CD14-positive monocyte (primary cell): ENCODE measurements around the gene ARHGEF25. TPM values are rescaled to one million over a fixed set of nuclear protein-coding genes. Genes with fewer than 3 reads are reported as not detected.

ENCODE experiments used
- DNase-seq, 3 donors: peaks; one replicate each; pipeline ENCODE4 v3.0.0-alpha.2; 2011 to 2022
- H2AFZ ChIP-seq: 2 replicates; pipeline ENCODE4 v1.6.0; 2012; ENCODE audit warnings: mild to moderate bottlenecking, low read depth, low read length, inconsistent platforms; ENCODE audit not compliant: insufficient read depth, poor library complexity, severe bottlenecking
- H3K27ac ChIP-seq, 2 donors: 1 replicate in 1 of 2; 2 replicates in 1 of 2; pipeline ENCODE4 v1.5.1; 2012 to 2013; ENCODE audit warnings: low read length in 2 of 2, control low read depth in 1 of 2, inconsistent platforms in 1 of 2, low read depth in 1 of 2, mild to moderate bottlenecking in 1 of 2
- H3K27me3 ChIP-seq, 2 donors: one replicate each; pipeline versions ENCODE4 v1.6.0 to v1.6.1; 2011 to 2013; ENCODE audit warnings: low read length in 2 of 2; ENCODE audit not compliant: control insufficient read depth in 2 of 2, insufficient read depth in 2 of 2
- H3K36me3 ChIP-seq, 2 donors: replicated peaks in 1 of 2; 1 replicate in 1 of 2; 2 replicates in 1 of 2; pipeline versions ENCODE4 v1.5.1 to v1.6.1; 2012 to 2013; ENCODE audit warnings: low read length in 2 of 2, control low read depth in 1 of 2, inconsistent platforms in 1 of 2, mild to moderate bottlenecking in 1 of 2; ENCODE audit not compliant: insufficient read depth in 2 of 2, control insufficient read depth in 1 of 2
- H3K4me1 ChIP-seq, 2 donors: 1 replicate in 1 of 2; 2 replicates in 1 of 2; pipeline versions ENCODE4 v1.5.1 to v1.6.1; 2012 to 2013; ENCODE audit warnings: low read length in 2 of 2, control low read depth in 1 of 2, inconsistent platforms in 1 of 2, mild to moderate bottlenecking in 1 of 2, moderate library complexity in 1 of 2; ENCODE audit not compliant: insufficient read depth in 2 of 2, control insufficient read depth in 1 of 2
- H3K4me2 ChIP-seq: replicated peaks from 2 replicates; pipeline ENCODE3; 2012; ENCODE audit warnings: low read length, moderate library complexity, mild to moderate bottlenecking; ENCODE audit not compliant: poor library complexity, severe bottlenecking; ENCODE audit errors: extremely low read depth
- H3K4me3 ChIP-seq, 3 experiments: fragments of 200-600 bp in 1 of 3; sonication (generic) in 1 of 3; replicated peaks in 1 of 3; 1 replicate in 2 of 3; 2 replicates in 1 of 3; pipeline ENCODE4 v1.5.1; 2011 to 2013; ENCODE audit warnings: low read length in 3 of 3, mild to moderate bottlenecking in 3 of 3, control low read depth in 2 of 3, low read depth in 2 of 3, inconsistent platforms in 1 of 3, moderate library complexity in 1 of 3
- H3K79me2 ChIP-seq: 2 replicates; pipeline ENCODE4 v1.6.0; 2012; ENCODE audit warnings: mild to moderate bottlenecking, control low read depth, inconsistent platforms, low read length, moderate library complexity; ENCODE audit not compliant: insufficient read depth
- H3K9ac ChIP-seq: 2 replicates; pipeline ENCODE4 v1.6.0; 2017; ENCODE audit warnings: low read length, mild to moderate bottlenecking; ENCODE audit not compliant: insufficient read depth, poor library complexity, severe bottlenecking
- H3K9me3 ChIP-seq, 2 donors: replicated peaks in 1 of 2; 1 replicate in 1 of 2; 2 replicates in 1 of 2; pipeline versions ENCODE4 v1.5.1 to v1.6.1; 2012 to 2013; ENCODE audit warnings: low read length in 2 of 2, control low read depth in 1 of 2; ENCODE audit not compliant: control insufficient read depth in 1 of 2, insufficient read depth in 1 of 2
- H4K20me1 ChIP-seq: 2 replicates; pipeline ENCODE4 v1.6.0; 2012; ENCODE audit warnings: mild to moderate bottlenecking, low read length, control low read depth, moderate library complexity; ENCODE audit not compliant: insufficient read depth
- H3K27ac Mint-ChIP-seq, 7 donors: one replicate each; pipeline ENCODE4 v1.8.0; 2020; ENCODE audit warnings: mild to moderate bottlenecking in 7 of 7, mixed read lengths in 7 of 7, moderate library complexity in 6 of 7, inconsistent platforms in 2 of 7
- H3K27me3 Mint-ChIP-seq, 3 donors: one replicate each; pipeline ENCODE4 v1.8.0; 2021 to 2022; ENCODE audit warnings: low read depth in 3 of 3, mild to moderate bottlenecking in 3 of 3, mixed read lengths in 3 of 3, moderate library complexity in 3 of 3, inconsistent platforms in 1 of 3
- H3K36me3 Mint-ChIP-seq, 2 donors: one replicate each; pipeline ENCODE4 v1.8.0; 2020; ENCODE audit warnings: mixed read lengths in 2 of 2, inconsistent platforms in 1 of 2, mild to moderate bottlenecking in 1 of 2
- H3K4me1 Mint-ChIP-seq: one replicate; pipeline ENCODE4 v1.8.0; 2020; ENCODE audit warnings: mild to moderate bottlenecking, mixed read lengths
- H3K4me3 Mint-ChIP-seq, 2 donors: one replicate each; pipeline ENCODE4 v1.8.0; 2020; ENCODE audit warnings: mild to moderate bottlenecking in 2 of 2, mixed read lengths in 2 of 2, moderate library complexity in 1 of 2
- H3K9me3 Mint-ChIP-seq, 7 donors: one replicate each; pipeline ENCODE4 v1.8.0; 2020 to 2022; ENCODE audit warnings: mixed read lengths in 7 of 7, mild to moderate bottlenecking in 6 of 7, moderate library complexity in 6 of 7, inconsistent platforms in 2 of 7
- CTCF ChIP-seq: fragments of 200-600 bp; IDR thresholded peaks from one replicate; pipeline ENCODE4 v1.8.0; 2022; ENCODE audit warnings: antibody characterized with exemption, mild to moderate bottlenecking
- WGBS: methylation state at CpG from one replicate; pipeline ENCODE4 v1.1.5; 2013; ENCODE audit warnings: missing lambda C conversion rate; ENCODE audit not compliant: insufficient coverage; 5-methylcytosine and 5-hydroxymethylcytosine counted together
- intact Hi-C, 2 donors: fragments of 100-400 bp; cut with micrococcal nuclease; formaldehyde crosslinking; loops; one replicate each; pipeline versions ENCODE4 v1.15.0 to v1.15.1; 2023
- polyA plus RNA-seq, 3 donors: library from polyadenylated mRNA; depleted of rRNA in 1 of 3; unstranded in 2 of 3; stranded (reverse) in 1 of 3; fragments of 300-500 nt in 2 of 3; fragments of >200 nt in 1 of 3; fragmentation: Illumina TruSeq in 2 of 3; gene quantifications; 1 replicate in 2 of 3; 2 replicates in 1 of 3; pipeline ENCODE4 v1.2.3, GENCODE V29; 2012 to 2021

ARHGEF25 gene
- polyA plus RNA-seq, 3 donors, result not detected

- Mint-ChIP-seq H3K27ac (peak overlapping the region in 4 of 7 donors; percentile 45 to 74 (median 51)), H3K4me1 (peaks cover 25% of the 10 kb centered on the region), H3K4me3 (peak overlapping the region; percentile 90 to 95), H3K27me3 (peaks cover 2 to 9% (median 7%) of the 10 kb centered on the region in 3 donors), H3K36me3 (peaks cover 13 to 14% of the 10 kb centered on the region in 2 donors), H3K9me3 (no peaks in the 10 kb centered on the region)
- Histone ChIP-seq H3K79me2 (peaks cover 4% of the 10 kb centered on the region), H3K27ac (peak overlapping the region in 1 of 2 donors; percentile 73), H4K20me1 (no peaks in the 10 kb centered on the region), H3K4me3 (peak overlapping the region; percentile 81 to 95 (median 89)), H3K4me2 (peak overlapping the region; percentile 90), H3K9ac (peak overlapping the region; percentile 72), H3K27me3 (peaks cover 5 to 11% of the 10 kb centered on the region in 2 donors), H3K4me1 (peaks cover 16 to 21% of the 10 kb centered on the region in 2 donors), H3K36me3 (peaks cover 5 to 16% of the 10 kb centered on the region in 2 donors), H3K9me3 (no peaks in the 10 kb centered on the region), H2AFZ (peak overlapping the region; percentile 98)
- DNase-seq, result no peak
- no CpG with 5 or more reads among the region's 2 CpGs for WGBS
- no peak for TF ChIP-seq CTCF
- intact Hi-C loops, result no loop called here
Observed at GRCh38 chr12:57590479-57590863, 20.8 kb upstream of the ARHGEF25 start.

- 1% methylated on average over 68 of the region's 69 CpGs for WGBS
- peak within 1 kb of the TSS; percentile 90 to 95 for H3K4me3 Mint-ChIP-seq
- peak within 1 kb of the TSS; percentile 25 to 73 for H3K27ac ChIP-seq
- peak within 1 kb of the TSS; percentile 98 for H2AFZ ChIP-seq
- intact Hi-C loops, result no loop called here
- H3K4me3 ChIP-seq, result peak within 1 kb of the TSS; percentile 81 to 95 (median 89)
- TF ChIP-seq CTCF, result no peak
- H4K20me1 ChIP-seq, result no peaks in the 10 kb centered on the region
- peak within 1 kb of the TSS in 5 of 7 donors; percentile 45 to 86 (median 74) for H3K27ac Mint-ChIP-seq
- peaks cover 18 to 21% of the 10 kb centered on the region in 2 donors for H3K36me3 Mint-ChIP-seq
- peaks cover 10 to 22% of the 10 kb centered on the region in 2 donors for H3K36me3 ChIP-seq
- no peaks in the 10 kb centered on the region for H3K9me3 ChIP-seq
- peak within 1 kb of the TSS; percentile 72 for H3K9ac ChIP-seq
- peaks cover 4% of the 10 kb centered on the region for H3K79me2 ChIP-seq
- H3K4me1 ChIP-seq, result peaks cover 16 to 21% of the 10 kb centered on the region in 2 donors
- H3K27me3 Mint-ChIP-seq, result peaks cover 2 to 9% (median 7%) of the 10 kb centered on the region in 3 donors
- H3K4me2 ChIP-seq, result peak within 1 kb of the TSS; percentile 90
- peak; percentile 37 to 70 (median 60) for DNase-seq
- H3K27me3 ChIP-seq, result peaks cover 5 to 11% of the 10 kb centered on the region in 2 donors
- no peaks in the 10 kb centered on the region for H3K9me3 Mint-ChIP-seq
- H3K4me1 Mint-ChIP-seq, result peaks cover 25% of the 10 kb centered on the region
Observed at GRCh38 chr12:57590864-57591781, 20.1 kb upstream of the ARHGEF25 start, which contains the start of gene PIP4K2C. Gene PIP4K2C, plus strand, starts transcription at chr12:57591192. Its CDS starts 98 bp downstream, at chr12:57591290.
